Measurements from ENCODE around the gene TM2D3. TPM values are rescaled to one million over a fixed set of nuclear protein-coding genes. Genes with fewer than 3 reads are reported as not detected.

Gene TM2D3
- total and polyA plus RNA-seq, 10 donors = 33.6 to 97.4 (median 52.5) TPM

GRCh38 chr15:101608201-101608600 is 44.0 kb downstream of the TM2D3 start:
- peaks cover 0 to 8% (median 0%) of the 10 kb centered on the region in 8 donors for H3K9me3 ChIP-seq
- no peak for DNase-seq
- peak overlapping the region in 1 of 8 donors; percentile 36 for H3K27ac ChIP-seq
- WGBS, 5 donors = 71 to 84% (median 76%) methylated on average over 9 of the region's 9 CpGs
- intact Hi-C loops (cut with DNase I; ENCODE audit: low total_unique reads) = no loop called here
- no peaks in the 10 kb centered on the region for H3K36me3 ChIP-seq
- H3K4me3 ChIP-seq = no peak overlapping the region
- peaks cover 0 to 5% (median 0%) of the 10 kb centered on the region in 7 donors for H3K27me3 ChIP-seq (replicated peaks in 1 of 7)
- TF ChIP-seq POLR2AphosphoS5 (IDR thresholded peaks at IDR 0.05) (peak; percentile 17 to 67 (median 22)), POLR2A (IDR thresholded peaks at IDR 0.05) (no peak)
- TF ChIP-seq, protein P1, sequence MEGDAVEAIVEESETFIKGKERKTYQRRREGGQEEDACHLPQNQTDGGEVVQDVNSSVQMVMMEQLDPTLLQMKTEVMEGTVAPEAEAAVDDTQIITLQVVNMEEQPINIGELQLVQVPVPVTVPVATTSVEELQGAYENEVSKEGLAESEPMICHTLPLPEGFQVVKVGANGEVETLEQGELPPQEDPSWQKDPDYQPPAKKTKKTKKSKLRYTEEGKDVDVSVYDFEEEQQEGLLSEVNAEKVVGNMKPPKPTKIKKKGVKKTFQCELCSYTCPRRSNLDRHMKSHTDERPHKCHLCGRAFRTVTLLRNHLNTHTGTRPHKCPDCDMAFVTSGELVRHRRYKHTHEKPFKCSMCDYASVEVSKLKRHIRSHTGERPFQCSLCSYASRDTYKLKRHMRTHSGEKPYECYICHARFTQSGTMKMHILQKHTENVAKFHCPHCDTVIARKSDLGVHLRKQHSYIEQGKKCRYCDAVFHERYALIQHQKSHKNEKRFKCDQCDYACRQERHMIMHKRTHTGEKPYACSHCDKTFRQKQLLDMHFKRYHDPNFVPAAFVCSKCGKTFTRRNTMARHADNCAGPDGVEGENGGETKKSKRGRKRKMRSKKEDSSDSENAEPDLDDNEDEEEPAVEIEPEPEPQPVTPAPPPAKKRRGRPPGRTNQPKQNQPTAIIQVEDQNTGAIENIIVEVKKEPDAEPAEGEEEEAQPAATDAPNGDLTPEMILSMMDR (IDR thresholded peaks at IDR 0.05 in 8 of 11, conservative IDR thresholded peaks at IDR 0.05 in 3 of 11) = peak in 1 of 11 experiments; percentile 9
- H3K4me1 ChIP-seq = no peaks in the 10 kb centered on the region

DNA sequence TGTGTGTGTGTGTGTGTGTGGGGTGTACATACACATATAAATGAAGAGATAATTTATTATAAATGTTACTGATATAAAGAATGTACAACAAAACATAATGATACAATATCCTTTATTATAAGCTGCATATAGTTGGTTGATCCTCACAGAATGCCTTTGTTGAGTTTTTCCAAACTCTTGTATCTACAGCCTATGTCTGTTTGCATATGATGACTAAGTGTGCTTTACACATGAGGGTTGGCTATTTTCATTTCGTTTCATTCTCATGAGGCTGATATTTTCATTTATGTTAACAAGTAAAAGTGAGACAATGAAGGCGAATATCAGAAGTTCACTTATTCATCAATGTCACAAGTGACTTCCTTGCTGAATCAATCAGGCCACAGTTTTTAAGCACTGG is 45.1 kb downstream of the TM2D3 start:
- 68 to 84% (median 76%) methylated on average over 2 of the region's 2 CpGs for WGBS, 5 donors
- Histone ChIP-seq H3K36me3 (no peaks in the 10 kb centered on the region), H3K4me1 (no peaks in the 10 kb centered on the region), H3K27me3 (replicated peaks in 1 of 7) (peaks cover 0 to 6% (median 0%) of the 10 kb centered on the region in 7 donors), H3K4me3 (no peak overlapping the region), H3K27ac (no peak overlapping the region), H3K9me3 (peaks cover 0 to 8% (median 0%) of the 10 kb centered on the region in 8 donors)
- TF ChIP-seq POLR2AphosphoS5 (IDR thresholded peaks at IDR 0.05) (no peak), POLR2A (IDR thresholded peaks at IDR 0.05) (no peak)
- TF ChIP-seq, protein P1 (IDR thresholded peaks at IDR 0.05 in 8 of 11, conservative IDR thresholded peaks at IDR 0.05 in 3 of 11) = no peak
- intact Hi-C loops (cut with DNase I; ENCODE audit: low total_unique reads) = no loop called here
- no peak for DNase-seq

- intact Hi-C loops (cut with DNase I; ENCODE audit: low total_unique reads) = no loop called here
- H3K27me3 ChIP-seq (replicated peaks in 1 of 7) = peaks cover 0 to 26% (median 4%) of the 10 kb centered on the region in 7 donors
- no peaks in the 10 kb centered on the region for H3K4me1 ChIP-seq
- 89 to 96% (median 92%) methylated on average over 4 of the region's 4 CpGs for WGBS, 5 donors
- no peaks in the 10 kb centered on the region for H3K36me3 ChIP-seq
- TF ChIP-seq POLR2AphosphoS5 (IDR thresholded peaks at IDR 0.05) (no peak), POLR2A (IDR thresholded peaks at IDR 0.05) (no peak)
- TF ChIP-seq, protein P1 (IDR thresholded peaks at IDR 0.05 in 8 of 11, conservative IDR thresholded peaks at IDR 0.05 in 3 of 11) = no peak
- H3K9me3 ChIP-seq = peaks cover 0 to 8% (median 0%) of the 10 kb centered on the region in 8 donors
- DNase-seq = no peak
- H3K27ac ChIP-seq = no peak overlapping the region
- H3K4me3 ChIP-seq = no peak overlapping the region
Observed at GRCh38 chr15:101604124-101604874, 47.9 kb downstream of the TM2D3 start.

- Histone ChIP-seq H3K4me3 (no peak overlapping the region), H3K27ac (no peak overlapping the region), H3K27me3 (replicated peaks in 1 of 7) (peaks cover 0 to 35% (median 4%) of the 10 kb centered on the region in 7 donors), H3K36me3 (no peaks in the 10 kb centered on the region), H3K9me3 (peaks cover 0 to 8% (median 0%) of the 10 kb centered on the region in 8 donors), H3K4me1 (no peaks in the 10 kb centered on the region)
- DNase-seq = no peak
- intact Hi-C loops (cut with DNase I; ENCODE audit: low total_unique reads) = no loop called here
- TF ChIP-seq POLR2AphosphoS5 (IDR thresholded peaks at IDR 0.05) (no peak), POLR2A (IDR thresholded peaks at IDR 0.05) (no peak)
- TF ChIP-seq, protein P1 (IDR thresholded peaks at IDR 0.05 in 8 of 11, conservative IDR thresholded peaks at IDR 0.05 in 3 of 11) = no peak
- 80 to 88% (median 85%) methylated on average over 6 of the region's 6 CpGs for WGBS, 5 donors
Observed at GRCh38 chr15:101602801-101603200, 49.4 kb downstream of the TM2D3 start.

Data from spleen (tissue), 11 donors.